ENCODE results near the gene SMPD4.
"Not testable (repeated sequence)": the region's sequence is repeated elsewhere in the genome, so short reads cannot be mapped to it uniquely, and the experiment has no call there.

SMPD4 gene

DNA sequence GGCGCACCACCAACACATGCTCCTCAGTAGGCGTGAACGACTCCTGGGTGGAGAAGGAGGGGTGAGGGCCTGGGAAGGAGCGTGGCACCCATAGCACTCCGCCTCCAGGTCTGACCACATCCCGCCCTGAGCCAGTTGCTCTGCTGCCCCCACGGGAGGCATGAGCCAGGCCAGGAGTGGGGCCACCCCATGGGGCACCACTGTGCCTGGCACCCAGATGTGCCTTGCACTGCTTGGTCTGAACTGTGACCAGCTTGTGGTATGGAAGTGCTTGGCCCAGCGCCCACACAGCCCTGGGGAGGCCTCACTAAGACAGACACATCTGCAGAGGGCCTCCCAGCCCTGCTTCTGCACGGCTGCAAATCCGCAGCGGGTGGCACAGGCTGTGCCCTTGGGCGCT, 24.0 kb downstream of the SMPD4 start:
- not testable (repeated sequence) for DNase-seq

DNA sequence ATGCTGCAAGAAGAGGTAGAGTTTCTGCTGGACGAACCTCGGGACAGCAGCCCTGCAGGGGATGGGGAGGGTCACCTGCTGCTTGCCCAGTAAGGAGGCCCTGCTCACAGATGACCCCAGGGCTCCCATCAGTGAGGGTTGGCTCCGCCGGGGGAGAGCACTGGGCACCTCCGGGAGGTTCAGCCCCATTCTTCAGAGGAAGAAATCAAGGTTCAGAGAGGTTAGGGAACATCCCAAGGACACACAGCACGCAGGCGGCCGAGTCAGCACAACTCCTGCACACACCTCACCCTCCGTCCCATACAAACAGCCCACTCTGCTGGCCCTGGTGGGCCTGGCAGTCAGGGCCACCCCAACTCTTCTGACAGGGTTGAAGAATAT, 24.8 kb downstream of the SMPD4 start:
- no peak for DNase-seq

DNA sequence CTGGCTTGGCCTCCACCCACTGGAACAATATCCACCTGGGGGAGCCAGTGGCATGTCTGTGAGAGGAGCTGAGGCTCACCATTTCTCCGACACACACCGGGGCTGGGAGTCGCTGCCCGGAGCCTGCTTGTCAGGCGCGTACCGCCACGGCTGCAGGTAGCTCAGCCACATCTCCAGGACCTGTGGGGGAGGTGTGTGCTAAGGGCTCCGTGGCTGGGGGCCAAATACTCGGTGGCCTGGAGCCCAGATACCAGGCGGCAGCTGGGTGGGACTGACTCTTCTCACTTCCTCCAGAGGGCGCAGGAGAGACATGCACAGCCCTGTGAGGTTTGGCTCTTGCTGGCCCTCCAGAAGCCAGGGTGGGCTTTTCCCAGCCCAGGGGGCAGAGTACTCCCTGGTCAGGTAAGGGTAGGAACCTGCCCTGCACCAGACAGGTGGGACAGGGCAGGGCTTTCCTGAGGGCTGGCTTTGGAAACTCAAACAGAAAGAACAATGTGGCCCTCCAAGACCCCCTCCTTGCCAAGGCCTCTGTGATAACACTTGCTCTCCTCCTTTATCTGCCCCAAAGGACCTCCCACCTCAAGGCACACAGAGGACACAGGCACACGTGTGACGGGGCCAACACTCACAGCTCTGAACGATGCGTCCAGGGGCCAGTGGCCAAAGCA, 25.3 kb downstream of the SMPD4 start:
- not testable (repeated sequence) for DNase-seq

DNA sequence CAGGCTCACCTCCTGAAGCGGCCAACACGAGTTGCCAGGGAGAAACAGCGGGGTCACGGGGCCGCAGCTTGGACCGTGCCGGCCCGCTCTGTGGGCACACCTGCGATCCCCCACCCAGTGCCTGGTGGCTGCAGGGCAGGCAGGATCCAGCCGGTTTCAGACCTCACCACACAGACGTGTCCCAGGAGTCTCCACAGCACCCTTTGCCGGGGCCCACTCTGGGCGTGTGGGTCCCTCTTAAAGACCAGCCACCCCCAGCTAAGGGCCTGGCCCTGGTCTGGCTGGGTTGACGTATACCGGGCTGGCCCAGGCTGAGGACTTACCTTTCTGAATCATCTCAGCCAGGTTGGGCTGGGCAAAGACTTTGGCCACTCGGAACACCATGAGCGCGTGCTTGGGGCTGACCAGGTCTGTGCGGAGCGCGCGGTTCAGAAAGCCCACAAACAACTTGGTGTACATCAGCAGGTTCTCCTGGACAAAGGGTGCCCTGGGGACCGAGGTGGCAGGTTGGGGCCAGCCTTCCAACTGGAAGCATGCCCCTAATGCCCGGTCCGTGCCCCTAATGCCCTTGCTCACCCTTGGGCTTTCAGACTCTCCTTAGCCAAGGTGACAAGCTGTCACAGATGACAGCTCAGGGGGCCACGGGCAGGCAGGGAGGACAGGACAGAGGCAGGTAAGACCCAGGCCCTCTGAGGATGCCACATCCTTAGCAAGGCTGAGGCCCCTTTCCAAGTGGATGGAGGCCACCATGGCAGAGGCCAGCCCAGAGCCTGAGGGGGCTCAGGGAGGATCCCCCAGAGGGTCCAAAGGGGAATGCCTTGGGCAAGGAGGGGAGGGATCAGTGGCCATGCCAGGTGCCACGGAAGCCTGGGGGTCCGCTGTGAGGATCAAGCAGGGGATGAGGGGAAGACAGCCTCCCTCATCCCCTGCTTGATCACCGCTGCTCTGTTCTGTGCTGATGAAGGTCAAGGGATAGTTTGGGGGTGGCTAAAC, 26.3 kb downstream of the SMPD4 start:
- DNase-seq: no peak

DNA sequence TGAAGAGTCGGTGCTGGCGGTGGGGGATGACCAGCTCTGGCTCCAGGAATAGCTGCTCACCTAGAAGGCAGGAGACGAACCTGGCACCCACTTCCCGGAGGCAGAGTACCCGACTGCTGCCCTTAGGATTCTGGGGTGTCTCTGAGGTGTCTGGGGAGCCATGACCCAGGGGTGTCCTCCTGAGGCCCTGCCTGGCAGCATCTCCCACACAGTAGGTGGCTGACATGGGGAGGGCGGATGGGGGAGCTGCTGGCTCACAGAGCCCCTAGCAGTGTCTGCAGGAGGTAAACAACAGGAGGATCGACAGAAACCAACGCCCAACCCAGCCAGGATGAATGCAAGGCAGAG, 27.0 kb downstream of the SMPD4 start:
- not testable (repeated sequence) for DNase-seq

DNA sequence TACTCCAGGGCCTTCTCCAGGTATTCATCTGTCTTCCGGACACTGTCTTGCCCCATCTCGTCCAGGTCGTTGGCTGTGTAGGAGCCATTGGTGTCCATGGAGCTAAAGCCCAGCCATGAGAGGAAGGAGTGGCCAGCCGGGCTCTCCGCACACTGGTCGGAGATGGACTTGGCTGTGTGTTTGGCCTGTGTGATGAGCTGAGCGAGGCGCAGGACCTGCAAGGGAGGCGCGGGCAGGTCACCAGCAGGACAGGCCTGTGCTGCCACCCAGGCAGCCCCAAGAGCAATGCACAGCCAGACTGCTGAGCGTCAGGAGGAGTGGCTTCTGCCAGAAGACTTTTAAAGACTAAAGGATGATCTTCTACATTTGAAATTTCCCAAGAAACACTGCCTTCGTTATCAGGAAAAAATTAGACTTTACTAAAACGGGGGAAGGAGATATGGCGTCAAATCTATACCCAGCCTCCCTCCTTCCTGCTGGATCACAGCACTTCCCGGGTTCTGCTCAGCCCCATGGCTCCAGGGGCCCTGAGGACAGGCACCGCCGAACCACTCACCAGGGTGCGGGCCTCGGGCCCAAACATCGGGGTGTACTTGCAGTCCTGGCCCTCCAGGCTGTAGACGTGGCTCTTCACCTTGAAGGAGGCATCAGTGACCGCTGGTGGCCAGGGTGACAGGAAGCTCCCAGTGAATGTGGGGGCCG, 27.5 kb downstream of the SMPD4 start:
- DNase-seq: not testable (repeated sequence)

DNA sequence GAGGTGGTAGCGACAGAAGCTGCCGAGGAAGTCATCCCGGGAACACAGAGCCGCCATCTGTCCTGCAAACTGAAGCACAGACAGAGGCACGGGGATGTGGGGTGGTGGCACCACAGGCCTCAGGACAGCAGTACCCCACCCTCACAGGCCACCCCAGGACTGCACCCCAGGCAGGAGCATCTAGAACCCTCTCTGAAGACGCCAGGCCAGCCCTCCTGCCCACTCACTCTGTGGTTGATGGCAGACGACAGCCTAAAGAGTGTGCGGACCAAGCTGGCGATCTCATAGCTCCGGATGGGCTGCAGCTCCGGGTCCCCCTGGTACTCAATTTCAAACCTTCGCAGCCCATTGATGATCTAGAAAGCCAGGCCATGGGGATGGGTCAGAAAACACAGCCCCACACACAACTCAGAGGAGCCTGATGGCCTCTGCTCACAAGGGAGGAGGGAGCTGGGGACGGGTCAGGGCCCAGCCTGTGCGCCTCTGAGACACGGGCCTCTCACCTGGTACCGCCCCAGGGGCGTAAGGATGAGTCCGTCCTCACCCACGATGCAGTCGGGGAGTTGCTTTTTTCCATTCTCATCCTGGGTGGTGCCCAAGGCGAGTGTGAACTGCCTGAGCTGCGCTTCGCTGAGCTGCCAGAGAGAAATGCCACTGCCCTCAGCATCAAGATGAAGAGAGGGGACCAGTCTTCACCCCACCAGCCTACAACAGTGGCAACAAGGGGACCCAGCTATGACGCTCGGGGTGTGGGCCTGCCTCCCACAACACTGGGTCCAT, 28.4 kb downstream of the SMPD4 start:
- DNase-seq: no peak

DNA sequence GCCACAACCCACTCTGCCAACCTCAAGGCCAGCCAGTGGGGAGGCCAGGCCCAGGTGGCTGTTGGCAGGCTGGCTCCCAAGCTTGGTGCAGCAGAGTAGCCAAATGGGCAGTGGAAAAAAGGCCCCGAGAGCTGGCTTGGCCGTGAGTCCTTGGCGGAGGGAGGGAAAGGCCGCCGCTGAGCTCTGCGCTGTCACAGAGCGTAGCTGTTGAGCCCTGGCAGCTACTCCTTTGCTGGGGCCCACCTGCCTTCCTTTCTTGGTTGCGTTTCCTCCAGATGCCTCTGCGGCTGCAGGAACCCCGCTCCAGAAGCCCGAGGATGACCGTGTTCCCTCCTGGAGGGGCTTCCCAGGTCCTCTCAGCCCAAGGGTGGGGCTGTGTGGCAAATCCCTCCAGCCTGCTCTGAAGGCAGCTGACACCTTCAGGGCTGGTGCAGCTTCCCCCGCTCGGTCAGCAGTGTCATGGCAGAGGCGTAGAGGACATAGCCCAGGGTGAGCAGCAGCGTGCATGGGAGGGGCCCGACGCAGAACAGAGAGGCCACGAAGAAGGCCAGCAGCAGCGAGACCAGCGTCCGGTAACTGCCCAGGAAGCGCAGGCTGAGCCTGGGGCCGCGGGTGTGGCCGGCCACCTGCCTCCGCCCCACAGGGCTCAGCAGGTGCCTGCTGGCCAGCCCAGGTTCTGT, 29.1 kb downstream of the SMPD4 start:
- DNase-seq: not testable (repeated sequence)

DNA sequence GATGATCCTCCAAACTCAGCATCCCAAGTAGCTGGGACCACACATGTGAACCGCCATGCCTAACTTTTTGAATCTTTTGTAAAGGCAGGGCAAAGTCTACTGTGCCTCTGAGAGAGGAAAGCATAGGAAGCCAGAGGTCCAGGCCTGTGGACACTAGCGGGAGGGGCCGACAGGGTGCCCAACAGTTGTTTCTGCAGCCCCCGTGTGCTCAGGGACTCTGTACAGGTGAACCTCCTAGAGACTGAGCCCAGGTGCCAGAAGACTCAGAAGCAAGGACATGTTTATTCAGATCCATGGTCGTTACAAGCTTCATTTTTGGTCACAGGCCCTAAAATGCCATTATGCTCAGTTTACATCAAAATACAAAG, 30.3 kb downstream of the SMPD4 start:
- not testable (repeated sequence) for DNase-seq

DNA sequence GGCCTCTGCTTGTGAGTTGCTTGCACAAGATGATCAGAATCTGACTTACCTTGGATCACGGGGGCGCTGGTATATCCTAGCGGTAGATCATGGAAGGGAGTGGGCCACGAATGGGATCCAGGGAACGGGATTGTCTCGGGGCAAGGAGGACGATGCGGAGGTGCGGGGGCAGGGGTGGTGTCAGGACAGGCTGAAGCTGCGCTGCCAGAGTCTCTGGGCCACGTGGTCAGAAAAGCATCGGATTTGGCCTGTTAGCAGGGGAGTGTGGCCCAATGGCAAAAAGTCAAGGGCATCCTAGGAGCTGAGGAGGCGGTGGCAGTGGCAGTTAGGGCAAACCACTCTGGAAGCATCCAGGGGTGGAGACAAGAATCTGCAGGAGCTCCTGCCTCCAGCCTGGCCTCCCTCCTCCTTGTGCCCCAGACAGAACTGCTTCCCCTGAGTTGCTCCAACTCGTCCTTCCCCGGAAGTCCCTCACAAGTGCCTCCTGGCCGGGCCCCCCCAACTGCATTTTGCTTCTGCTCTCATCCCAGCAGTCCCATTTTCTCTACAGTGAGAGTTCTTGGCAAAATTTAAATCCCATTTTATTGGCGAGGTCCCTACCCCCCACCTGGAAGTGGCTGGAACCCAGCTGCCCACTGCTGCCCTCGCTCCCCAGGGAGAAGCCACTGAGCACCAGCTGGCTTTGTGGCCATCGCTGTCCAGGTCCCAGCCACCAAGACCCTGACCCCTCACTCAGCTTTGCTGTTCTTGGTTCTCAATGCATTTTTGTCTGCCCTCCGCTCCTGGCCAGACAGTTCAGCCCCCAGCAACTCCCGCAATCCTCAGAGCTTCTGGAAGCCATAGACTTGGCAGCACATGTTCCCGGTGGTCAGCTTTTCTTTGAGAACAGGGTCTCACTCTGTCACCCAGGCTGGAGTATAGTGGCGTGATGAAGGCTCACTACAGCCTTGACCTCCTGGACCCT, 30.9 kb downstream of the SMPD4 start:
- no peak for DNase-seq

DNA sequence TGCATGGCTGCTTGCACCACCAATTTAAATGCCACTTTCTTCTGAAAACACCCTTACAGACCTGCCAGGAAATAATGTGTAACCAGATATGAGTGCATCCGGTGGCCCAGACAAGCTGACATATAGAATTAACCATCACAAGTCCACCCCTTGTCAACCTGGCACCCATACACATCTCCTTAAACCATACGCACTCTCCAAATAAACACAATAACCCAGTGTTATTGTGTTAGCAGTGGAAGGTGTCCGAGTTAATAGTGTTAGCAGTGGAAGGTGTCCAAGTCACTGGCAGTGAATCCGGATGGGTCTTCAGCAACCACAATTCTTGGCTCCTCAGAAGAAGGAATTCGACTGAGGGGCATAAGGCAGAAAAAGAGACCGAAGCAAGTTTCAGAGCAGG, 32.9 kb downstream of the SMPD4 start:
- not testable (repeated sequence) for DNase-seq

DNA sequence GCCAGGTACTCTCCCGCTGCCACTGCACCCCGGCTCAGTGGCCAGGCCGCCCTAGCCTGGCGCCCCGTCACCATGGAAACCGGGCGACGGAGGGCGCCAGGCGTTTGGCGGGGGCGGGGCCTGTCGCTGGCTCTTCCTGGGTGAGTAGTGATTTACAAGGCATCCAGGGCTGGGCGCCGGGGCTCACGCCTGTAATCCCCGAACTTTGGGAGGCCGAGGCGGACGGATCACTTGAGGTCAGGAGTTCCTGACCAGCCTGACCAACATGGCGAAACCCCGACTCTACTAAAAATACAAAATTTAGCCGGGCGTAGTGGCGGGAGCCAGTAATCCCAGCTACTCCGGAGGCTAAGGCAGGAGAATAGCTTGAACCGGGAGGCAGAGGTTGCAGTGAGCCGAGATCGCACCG, 36.4 kb downstream of the SMPD4 start, which contains the start of gene CCDC74B:
CCDC74B (minus strand) TSS at position 107 of the 409 bp plus-strand sequence. CDS start 116 bp downstream, outside the sequence.
- not testable (repeated sequence) for DNase-seq

DNA sequence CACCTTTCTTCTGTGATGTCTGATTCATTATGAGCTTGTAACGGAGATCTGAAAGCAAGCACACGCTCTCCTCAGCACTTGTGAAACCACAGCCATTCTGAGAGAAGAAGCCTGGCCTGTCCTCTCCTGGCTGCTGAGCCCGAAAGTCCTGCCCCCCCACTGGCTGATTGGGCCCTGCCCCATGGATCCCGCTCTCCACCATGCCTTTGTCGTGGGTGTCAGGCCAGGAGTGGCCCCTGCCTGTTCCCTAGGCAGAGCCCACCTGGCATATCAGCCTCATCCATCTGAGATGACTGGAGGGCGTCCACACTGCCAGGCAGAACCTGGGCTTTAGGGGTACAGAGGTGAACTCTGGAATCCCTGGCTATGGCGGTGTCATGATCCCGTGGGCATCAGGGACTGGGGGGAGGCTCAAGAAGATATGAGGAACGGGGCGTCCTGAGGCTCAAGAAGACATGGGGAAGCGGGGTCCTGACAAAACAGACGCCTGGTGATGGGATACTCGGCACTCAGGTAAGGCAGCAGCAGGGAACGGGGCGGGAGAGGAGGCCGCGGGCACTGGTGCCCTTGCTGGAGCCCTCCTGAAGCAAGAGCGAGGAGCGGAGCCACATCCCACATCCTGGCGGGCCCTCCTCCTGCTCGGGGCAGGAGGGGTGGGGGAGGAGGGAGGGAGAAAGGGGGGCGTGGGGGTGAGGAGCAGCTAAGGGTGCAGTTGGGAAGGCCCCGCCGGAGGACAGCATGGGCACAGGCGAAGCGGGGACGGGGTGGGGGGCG, 37.9 kb downstream of the SMPD4 start:
- DNase-seq: not testable (repeated sequence)

DNA sequence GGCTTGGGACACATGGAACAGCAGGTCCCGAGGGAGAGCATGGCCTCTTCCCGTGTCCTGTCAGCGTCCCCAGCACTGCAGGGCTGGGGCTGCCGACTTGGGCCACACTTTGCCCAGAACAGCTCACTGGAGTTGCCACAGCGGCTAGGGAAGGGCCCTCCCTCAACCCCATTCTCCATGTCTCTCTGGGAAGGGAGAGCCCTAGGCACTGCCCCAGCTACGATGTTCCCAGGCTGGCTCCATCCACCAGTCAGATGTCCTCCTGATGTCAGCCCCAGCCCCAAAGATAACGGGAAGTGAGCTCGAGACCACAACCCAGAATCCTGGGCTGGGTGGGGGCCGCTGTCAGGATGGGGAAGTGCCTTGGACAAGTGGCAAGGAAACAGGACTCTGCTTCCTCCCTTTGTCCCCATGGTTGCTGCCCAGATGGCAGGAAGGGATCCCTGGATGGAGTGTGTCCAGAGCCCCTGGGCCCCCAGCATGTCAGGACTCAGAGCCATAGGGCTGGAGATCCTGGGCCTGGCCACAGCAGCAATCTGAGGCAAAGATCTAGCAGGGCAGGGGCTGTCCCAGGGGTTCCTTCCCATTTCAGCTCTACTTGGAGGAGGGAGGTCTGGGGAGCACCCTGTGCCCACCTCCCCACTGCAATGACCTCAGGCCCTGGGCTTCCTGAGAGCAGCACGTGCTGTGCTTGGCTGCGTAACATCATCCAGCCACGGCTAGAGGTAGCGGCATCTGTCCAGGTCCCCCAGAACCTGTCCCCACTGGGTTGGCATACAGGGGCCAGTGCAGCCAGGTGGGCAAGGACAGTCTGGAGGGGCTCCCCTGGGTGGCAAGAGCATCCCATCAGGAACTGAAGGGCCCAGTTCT, 38.8 kb downstream of the SMPD4 start:
- not testable (repeated sequence) for DNase-seq

DNA sequence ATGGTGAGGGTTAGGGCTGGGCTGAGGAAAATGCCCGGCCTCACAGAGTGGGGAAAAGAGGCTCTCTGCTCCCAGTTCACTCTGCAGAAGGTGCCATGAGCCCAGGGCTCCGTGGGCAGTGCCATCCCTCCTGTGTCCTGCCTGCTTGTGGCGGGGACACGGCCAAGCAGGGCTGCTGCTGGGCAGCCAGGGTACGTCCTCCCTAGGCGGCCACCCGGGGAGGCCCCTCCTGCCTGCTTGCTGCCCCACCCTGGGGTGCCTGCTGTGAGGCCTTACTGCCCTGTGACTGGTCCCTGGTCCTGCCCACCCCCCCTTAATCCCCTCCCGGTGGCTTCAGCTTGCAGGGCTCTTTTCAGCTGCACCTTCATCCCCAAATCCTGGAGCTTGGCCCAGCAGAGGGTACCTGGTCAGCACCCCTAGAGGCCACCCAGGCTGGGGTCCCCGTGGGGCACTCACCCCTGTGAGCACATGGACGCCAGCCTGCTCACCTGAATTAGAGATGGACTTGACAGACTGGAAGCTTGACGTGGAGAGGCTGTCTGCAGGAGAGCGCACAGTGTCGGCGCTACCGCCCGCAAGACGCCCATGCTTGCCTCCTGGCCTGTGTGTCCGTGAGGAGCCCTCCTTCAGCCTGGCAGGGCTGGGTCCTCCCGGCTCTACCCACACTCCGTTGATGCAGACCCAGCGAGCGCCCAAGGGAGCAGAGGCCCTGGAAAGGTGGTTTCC, 39.6 kb downstream of the SMPD4 start:
- DNase-seq: not testable (repeated sequence)

DNA sequence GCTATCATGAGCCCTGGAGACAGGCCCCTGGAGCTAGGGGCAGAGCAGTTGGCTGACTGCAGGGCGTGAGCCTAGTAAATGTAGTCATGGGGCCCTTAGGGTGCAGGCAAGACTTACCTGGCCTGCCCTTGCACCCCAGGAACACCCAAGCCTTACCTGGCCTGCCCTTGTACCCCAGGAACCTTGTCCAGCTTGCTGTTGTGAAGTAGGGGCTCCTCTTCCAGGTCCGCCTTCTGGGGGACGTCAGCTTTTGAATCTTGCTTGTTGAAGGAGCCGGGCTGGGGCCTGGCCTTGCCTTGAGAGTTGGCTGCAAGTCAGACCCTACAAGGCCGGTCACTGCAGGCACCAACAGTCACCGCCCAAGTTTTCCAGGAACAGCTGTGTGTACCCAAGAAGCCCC, 40.4 kb downstream of the SMPD4 start:
- not testable (repeated sequence) for DNase-seq

DNA sequence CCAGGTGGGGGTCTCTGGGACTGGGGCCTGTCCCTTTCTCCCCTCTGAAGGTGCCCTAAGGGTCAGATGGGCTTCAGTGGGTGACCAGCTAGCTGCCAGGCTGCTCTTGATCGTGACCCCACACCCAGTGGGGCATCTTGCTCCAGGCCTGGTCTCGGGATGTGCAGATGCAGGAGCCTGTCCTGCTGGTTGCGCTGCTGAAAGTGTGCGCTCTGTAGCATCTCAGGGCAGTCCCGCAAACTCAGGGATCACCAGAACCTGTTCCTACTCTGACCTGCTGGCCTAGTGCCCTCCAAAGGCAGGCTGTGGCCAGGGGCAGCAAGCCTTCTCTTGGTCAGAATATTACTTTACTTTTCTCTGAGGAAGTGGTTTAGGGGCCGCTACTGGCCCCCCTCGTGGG, 40.9 kb downstream of the SMPD4 start:
- not testable (repeated sequence) for DNase-seq
